ENCODE data around the gene HNF4A.

DNA sequence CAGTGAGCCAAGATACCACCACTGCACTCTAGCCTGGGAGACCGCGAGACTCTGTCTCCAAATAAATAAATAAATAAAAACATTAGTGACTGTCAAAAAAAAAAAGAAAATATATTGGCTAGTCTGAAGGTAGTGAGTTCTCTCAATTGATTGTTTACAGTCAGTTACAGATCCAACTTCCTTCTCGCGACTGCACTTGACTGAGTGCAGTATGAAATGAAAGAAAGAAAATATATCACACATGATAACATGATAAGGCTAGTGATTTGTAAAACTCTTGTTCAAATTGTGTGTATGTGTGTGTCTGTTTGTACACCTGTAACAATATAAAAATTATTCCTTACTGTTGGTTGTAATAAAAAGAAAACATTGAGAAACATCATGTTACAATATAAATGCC is 10.8 kb upstream of the HNF4A start:
- no peak for TF ChIP-seq CTCF (IDR thresholded peaks at IDR 0.05)
- TF ChIP-seq EP300 (IDR thresholded peaks at IDR 0.05), result no peak
- no peak for TF ChIP-seq POLR2A (IDR thresholded peaks at IDR 0.05)
